MV-4-11 (cell line): Measurements from ENCODE around the gene RBM4B.
A peak's percentile ranks its signal among the peaks of the same experiment; 100 is the strongest.
"Not testable (repeated sequence)": the region's sequence is repeated elsewhere in the genome, so short reads cannot be mapped to it uniquely, and the experiment has no call there.

Experiments used
- DNase-seq: peaks from one replicate; lab custom pipeline; 2025; lab: John Stamatoyannopoulos, UW

RBM4B gene, protein sequence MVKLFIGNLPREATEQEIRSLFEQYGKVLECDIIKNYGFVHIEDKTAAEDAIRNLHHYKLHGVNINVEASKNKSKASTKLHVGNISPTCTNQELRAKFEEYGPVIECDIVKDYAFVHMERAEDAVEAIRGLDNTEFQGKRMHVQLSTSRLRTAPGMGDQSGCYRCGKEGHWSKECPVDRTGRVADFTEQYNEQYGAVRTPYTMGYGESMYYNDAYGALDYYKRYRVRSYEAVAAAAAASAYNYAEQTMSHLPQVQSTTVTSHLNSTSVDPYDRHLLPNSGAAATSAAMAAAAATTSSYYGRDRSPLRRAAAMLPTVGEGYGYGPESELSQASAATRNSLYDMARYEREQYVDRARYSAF

DNA sequence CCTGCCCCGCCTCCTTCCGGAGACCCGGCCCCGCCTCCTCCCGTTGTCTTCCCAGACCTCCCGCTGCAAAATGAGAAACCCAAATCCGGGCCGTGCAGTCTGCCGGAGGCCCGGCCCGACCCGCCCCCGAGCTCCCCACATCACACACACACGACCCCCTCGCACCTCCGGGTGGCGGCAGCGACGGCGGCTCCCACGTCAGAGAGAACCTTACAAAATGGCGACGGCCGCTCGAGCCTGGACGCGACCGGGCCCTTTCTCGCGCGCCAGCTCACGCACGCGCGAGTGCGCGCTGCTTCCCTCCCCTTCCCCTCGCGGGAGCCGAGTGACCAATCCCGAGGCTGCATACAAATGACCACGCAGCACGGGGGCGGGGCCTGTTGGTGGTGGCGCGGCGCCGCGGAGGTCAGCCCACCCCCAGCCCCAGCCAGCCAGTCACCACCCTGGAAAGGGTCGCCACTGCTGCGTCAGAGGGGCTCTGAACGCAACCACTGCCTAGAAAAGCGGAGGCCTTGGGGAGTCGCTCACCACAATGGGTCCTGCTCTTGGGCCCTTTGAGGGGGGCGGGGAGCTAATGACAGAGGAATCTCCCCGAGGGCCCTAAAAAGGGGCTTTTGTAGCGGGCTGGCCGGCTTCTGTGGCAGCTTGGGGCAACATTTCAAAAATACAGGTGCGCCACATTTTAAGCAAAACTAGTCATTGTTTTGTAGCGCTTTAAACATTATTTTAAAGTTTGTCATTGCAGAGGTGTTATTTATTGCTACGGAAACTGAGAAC, at the start of gene RBM4B:
Gene RBM4B, minus strand, starts transcription at position 289 of the 777 bp plus-strand sequence. CDS start 808 bp downstream, outside the sequence.
- peak; percentile 91 for DNase-seq

DNA sequence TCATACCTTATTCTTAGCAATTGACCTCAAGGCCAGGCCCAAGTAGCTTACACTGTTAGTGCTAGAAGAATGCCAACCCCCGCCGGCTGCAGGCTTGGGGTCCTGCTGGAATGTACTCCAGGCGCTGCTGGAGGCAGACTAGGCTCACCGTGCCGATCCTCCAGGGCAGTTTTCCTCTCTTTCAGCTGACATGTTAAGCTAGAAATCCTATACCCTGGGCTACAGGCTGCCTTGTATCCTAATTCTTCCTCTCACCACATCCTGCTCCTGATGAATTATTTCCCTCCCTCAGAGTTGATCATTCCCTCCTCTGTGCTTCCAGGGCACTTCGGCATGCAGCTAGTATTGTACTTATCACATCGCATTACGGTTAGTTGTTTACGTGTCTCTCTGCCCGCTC, 48.0 kb upstream of the RBM4B start:
- no peak for DNase-seq

DNA sequence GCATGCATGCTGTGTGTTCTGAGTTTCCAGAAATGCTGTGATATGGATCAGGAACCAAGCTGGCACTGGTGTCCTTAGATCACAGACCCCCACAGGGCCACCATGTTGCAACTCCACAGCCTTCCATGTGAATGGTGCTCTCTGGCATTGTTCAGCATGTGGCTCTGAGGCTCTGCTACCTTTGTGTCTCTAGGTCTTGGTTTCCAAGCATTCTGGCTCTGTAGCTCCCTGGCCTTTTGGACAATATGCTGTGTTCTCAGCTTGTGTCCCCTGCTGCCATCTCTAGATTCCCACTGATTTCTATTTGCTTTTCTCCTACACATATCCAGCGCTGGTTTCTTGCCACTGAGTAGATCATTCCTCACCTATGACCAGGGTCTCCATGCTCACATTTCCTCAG, 47.4 kb upstream of the RBM4B start:
- no peak for DNase-seq

DNA sequence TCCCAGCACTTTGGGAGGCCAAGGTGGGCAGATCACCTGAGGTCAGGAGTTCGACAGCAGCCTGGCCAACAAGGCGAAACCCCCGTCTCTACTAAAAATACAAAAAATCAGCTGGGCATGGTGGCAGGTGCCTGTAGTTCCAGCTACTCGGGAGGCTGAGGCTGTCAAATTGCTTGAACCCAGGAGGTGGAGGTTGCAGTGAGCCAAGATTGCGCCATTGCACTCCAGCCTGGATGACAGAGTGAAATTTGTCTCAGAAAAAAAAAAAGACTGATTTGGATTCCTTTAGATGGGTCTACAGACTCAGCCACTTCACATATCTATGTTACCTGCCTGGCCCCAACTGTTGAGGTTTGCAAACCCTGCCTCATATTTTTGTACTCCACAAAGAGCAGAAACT, 46.5 kb upstream of the RBM4B start:
- DNase-seq: not testable (repeated sequence)

DNA sequence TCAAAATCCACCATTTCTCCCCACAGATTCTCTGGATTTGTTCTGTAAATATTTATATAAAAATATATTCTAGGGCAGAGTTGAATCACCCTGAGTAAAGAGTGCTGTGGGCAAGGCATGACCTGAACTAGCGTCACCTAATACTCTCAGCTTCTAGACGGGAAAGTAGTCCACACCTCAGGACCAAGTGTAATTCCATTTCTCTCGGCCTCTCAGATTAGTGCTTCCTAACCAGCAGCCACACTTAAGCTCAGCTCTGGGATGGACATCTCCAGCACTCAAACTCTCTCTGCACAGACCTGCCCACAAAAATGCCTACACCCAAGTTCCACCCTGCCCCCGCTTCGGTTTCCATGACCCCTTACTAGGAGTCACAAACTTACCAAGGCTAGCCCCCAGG, 46.0 kb upstream of the RBM4B start:
- no peak for DNase-seq

DNA sequence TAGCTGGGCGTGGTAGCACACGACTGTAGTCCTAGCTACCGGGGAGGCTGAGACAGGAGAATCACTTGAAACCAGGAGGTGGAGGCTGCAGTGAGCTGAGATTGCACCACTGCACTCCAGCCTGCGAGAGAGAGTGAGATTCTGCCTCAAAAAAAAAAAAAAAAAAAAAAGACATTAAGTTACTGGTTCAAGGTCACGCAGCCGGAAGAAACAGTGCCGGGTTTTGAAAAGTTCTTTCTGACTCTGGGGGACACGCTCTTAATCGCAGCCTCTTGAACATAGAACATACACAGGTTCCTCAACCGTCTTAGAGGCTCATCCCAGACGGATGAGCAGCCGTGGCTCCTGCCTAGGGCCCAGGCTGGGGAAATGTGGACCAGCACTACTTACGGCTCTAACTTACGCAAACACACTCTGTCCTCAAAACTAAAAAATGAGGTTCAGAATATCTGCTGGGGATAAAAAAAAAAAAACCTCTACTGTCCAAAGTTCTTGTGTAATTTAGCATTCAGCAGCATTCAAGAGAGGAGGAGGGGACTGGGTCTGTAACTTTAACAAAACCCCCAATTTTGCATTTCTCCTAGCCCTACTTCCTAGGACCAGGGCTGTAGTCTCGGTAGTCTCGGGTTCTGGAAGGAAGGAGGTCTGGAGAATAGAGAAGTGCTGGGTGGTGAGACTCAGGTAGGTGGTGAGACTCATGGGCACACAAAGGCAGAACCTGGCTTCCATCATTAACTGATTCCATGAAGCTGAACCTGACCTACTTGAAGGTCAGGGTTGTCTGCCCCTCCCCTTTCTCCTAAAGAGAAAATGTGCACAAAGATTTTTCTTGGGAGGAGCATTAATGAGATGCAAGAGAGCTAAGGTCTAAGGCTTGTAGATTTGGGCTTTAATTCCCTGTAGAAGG, 45.3 kb upstream of the RBM4B start:
- DNase-seq: no peak

DNA sequence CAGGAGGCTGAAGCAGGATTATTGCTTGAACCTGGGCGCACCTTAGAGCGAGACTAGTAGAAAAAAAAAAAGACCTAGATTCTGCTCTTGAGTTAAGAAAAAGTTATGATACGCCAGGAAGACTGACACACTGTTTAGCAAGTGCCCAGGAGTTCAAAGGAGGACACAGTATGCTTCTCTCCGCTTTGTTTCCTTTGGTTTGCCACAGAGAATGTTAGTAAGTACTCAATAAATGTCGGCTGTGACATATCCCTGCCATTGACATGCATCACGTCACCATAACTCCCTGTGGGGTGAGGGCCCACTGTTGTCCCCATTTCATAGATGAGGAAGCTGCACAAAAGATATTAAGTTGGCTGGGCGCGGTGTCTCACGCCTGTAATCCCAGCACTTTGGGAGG, 44.3 kb upstream of the RBM4B start:
- DNase-seq: no peak

DNA sequence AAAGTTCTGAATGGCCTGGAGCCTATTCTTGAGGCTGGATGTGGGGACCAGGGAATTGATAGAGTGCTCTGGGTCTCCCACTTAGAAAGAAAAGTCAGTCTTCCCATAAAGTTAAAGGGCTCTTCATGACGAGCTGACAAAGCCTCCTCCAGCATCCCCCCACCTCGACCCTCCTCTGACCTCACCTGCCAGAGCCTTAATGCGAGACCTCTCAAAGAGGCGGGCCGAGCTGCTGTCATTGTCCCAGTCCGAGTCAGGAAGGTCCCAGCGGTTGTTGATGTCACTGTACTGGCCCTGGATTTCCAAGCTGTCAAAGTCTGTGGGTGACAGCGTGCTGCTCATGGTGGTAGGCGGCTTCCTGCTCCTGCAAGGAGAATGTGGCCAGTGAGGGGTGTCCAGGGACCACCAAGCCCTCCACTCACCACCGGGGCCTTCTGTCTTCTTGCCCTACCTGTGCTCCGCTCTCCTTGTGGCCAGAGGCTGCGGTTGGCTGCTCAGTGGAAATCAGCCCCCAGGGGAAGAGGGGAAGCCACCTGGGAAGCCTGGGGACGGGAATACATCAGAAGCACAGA, 43.3 kb upstream of the RBM4B start:
- no peak for DNase-seq

DNA sequence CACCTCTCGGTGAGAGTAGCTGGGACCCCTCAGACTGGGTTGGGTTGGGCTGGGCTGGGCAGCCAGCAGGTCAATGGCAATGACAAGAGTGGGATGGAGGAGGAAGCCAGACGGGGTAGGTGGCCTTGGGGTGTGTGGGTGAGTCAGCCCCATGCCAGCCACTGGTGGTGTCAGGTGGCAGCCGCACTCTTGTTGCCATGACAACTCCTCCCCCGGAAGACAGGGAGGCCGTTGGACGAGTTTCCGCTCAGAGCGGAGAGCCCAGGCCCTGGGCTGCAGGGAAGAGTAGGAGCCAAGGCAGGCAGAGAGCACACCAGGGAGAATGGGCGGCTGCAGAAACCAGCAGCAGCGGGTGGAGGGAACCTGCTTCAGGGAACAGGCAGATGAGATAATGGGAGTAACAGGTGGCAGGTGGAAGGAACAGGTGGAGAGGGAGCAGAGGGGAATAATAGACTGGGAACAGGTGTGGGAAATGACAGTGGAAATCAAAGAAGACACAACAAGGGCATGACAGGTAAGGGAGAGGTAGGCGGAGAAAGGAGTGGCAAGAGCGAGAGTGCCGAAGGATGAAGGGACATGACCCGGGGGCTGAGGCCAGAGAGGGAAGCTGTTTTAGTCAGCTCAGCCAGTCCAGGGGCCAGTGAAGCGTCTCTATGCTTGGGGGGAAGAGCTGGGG, 42.7 kb upstream of the RBM4B start:
- DNase-seq: peak; percentile 31

DNA sequence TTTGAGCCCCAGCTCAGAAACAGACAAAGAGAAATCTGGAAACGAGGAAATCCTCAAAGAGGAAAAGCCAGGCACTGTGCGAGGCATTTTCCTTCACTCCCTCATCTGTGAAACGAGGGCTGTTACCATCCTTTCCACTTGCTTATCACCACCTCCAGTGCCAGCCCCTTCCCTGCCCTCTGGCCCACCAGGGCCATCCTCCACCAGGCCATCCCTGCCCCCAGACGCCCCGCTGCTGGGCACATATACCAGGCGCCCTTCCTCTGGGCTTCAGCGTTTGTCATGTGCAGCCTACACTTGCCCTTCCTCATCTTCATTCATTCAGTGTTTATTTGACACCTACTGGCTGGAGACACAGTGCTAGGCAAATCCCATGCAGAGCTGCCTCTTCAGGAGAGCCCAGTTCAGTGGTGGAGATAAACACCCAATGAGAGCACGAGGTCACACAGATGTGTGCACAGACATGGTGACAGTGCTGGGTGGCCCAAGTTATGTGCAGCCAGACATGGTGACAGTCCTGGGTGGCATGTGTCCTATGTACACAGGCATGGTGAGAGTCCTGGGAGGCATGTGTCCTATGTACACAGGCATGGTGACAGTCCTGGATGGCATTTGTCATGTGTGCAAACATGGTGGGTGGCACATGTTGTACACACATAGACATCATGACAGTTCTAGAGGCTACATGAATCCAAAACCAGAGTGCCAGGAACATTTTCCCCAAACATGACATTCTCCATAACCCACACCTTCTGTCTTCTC, 41.6 kb upstream of the RBM4B start:
- no peak for DNase-seq

DNA sequence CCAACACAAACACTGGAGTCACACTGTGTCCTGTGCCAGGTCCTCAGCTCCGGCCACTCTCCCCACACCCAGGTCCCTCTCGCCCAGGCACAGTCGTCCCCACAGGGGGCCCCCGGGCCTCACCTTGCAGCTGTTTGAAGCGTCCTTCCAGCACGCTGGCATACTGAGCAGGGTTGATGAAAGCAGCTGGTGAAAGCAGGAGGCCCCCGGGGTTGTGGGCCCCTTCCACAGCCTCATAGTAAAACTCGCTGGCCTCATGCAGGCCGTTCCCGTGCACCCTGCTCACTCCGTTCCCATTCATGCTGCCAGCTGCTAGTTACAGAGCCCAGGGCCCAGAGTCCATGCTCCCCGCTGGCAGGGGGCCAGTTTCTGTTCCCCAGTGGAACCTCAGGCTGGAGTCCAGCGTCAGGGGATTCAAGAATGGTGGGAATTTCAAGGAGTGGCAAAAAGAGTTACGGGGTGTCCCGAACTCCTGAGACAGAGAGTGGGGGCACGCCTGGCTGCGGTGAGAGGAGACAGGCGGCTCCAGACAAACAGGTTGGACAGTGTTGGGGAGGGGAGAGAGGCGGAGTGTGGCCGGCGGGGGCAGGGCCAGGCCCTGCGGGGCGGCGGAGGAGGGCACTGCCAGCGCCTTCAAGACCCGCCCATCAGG, 40.8 kb upstream of the RBM4B start:
- DNase-seq: no peak

DNA sequence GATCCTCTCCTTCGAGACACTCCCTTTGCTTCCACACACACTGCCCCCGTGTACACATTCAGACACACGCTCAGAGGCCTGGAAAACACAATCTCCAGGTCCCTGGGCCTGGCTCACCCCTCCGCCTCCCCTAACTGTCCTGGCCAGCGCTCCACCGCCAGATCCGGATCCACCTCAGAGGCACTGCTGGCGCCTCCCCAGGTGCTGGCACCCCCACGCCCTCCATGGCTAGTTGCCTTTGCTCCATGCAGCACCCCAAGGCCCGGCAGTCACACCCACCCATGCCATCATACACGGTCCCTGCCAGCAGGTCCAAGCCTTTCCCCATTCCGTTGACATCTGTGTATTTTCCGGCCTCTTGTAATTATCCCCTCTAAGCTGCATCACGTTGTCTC, 40.2 kb upstream of the RBM4B start:
- no peak for DNase-seq

DNA sequence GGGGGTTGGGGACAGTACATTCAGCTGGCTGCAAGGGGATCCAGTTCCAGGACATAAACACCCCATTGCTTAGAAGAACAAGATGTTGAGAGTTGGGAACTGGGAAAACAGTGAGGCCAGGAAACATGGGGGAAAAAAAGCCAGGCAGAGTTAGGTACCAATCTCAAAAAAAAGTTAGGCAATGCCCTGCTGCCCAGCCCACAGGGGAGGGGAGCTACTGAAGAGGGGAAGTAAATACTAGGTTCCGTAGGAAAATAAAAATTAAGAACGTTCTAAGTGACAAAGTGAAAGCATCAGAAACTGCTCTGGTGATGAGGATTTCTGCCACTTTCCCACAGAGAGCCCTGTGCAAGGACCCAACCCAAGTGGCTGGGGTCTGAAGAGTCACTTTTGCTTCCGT, 39.3 kb upstream of the RBM4B start:
- DNase-seq: peak; percentile 47

DNA sequence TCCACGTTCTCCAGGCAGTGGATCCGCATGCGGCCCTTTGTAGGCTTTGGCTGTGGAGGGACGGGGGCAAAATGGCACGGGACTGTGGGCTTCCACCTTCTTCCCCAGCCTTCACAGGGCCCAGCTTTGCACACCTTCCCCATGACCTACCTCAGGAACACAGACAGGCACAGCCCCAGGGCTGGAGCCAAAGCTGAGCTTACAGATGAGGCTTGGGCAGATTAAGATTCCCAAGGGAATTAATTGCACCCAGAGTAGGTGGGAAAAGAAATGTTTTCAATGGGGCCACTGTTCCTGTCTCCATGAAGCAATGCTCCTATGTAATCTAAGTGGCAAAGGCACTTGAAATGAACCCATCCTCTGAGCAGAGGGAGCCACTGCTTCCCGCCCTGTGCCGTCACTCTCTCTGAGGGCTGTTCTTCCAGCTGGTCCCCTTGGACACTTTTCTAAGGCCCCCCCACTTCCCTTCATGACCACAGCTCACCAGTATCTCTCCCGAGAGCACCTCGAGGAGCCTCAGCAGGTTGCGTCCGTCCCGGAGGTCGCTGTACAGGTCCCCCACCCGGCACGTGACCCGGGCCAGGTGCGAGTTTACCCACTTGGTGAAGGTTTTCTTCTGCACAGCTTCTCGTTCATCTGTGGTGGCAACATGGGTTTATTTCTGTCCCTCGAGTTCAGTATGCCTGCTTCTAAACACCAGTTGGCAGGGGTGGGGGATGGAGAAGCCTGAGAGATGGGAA, 37.8 kb upstream of the RBM4B start:
- no peak for DNase-seq

DNA sequence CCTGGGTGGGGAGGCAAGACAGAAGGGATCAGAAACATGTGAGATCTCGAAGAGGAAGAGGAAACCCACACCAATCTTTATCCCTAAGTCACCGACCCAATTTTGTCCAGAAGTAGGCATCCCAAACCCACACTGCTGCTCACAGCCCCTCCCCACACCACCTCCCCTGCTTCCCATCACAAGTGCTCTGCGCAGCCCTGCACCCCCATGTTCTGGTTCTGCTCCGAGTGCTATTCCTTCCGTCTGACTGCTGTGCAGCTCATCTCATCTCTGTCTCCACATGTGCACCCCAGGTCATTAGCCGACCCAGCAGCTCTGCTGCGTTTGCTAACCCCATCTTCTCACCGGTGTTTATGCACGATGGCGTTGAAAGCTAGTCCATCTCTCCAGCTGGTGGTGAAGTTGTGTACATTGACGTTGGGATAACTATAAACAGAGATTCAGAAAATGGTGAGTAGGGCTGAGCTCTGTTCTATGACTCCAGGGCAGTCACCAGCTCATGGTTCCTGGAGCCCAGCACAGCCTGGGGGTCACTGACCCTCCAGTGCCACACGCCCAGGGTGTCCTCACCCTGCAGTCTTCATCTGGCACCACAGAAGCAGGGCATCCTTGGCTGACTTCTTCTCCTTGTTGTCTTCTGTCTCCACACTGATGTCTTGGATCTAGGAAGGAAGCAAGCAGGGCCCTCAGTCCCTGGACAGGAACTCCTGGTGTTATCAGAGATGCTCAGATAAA, 36.2 kb upstream of the RBM4B start:
- no peak for DNase-seq

DNA sequence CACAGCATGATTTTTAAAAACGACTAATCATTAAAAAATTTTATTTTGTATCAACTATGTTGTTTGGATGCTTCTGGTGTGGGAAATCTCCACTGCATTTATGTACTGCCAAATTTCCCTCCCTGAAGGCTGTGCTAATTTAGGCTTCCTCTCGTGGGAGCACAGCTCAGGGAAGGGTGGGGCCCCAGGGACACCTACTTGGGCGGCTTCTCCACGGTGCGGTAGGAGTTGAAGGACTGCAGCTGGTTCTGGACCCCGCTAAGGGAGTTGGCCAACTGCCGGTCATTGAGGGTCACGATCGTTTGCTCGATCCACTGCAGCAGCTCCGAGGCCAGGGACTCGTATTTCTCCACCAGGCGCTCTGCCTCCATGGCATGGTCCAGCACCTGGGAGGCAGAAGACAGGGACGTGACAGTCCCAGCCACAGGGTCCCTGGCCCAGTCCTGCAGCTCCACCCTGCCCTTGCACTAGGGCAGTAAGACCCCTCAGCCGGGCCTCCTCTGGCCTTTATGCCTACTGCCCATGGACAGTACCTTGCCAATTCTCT, 32.8 kb upstream of the RBM4B start:
- DNase-seq: no peak

DNA sequence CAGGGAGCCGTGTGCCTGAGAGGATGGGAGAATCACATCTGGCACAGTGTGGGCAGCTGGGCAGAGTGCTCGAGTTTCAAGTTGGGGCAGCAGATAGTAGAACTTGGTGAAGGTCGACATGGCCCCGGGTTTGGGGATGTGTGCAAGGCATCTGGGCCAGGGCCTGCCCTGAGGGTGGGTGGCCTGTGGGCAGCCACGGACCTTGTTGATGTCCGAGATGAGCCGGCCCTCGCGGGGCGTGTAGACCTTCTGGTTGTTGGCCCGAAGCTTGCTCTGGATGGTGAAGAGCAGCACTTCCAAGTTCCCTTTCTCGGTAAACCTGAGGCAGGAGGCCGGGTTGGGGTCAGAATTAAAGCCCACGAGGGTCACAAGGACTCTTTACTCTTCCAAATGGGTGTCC, 31.0 kb upstream of the RBM4B start:
- no peak for DNase-seq

DNA sequence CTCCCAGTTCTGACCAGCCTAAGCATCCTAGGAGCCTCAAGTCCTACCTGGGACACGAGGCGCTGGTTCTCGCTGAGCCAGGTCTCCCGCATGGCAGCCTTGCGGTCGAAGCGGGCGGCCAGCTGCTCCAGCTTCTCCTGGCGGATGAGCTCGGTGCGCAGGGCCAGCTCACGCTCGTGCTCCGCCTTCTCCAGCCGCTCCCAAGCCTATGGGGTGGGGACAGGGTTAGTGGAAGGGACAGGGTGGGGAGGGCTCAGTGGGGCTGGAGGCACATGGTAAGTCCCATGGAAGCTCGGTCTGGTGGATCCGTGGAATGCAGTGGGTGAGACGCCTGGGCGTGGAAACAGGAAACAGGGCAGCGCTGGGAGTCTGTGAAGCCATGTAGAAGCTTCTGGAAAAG, 30.4 kb upstream of the RBM4B start:
- DNase-seq: no peak

DNA sequence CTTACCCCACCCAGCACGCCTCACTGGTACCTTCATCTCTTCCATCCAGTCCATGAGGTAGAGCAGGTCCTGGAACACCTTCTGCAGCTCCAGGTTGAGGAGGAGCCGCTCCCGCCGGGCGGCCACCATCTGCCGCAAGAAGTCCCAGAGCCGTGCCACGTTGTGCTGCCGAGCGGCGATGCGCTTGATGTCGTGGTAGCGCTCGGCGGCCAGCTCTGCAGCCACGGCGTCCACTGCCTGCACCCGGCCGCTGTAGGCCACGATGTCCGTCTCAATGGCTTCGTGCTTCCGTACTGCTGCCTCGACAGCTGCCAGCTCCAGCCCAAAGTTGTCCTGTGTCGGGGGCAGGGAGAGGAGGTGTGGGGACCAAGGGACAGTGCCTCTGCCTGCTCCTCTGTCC, 29.8 kb upstream of the RBM4B start:
- no peak for DNase-seq
